CMK (cell line): ENCODE data around the gene DAD1.
"Not testable (repeated sequence)": the region's sequence is repeated elsewhere in the genome, so short reads cannot be mapped to it uniquely, and the experiment has no call there.

Source experiments
- DNase-seq: peaks from one replicate; pipeline ENCODE4 v3.0.0-alpha.2; 2010; ENCODE audit warnings: low read depth

The DAD1 gene

GRCh38 chr14:22552001-22552826 lies 36.8 kb downstream of the DAD1 start:
- DNase-seq: no peak

- no peak for DNase-seq
Observed at GRCh38 chr14:22551605-22551997, 37.4 kb downstream of the DAD1 start.

GRCh38 chr14:22549981-22550673 lies 38.9 kb downstream of the DAD1 start:
- DNase-seq: no peak

- DNase-seq: no peak
Observed at GRCh38 chr14:22549324-22549962, 39.6 kb downstream of the DAD1 start.

GRCh38 chr14:22547948-22548750 lies 40.9 kb downstream of the DAD1 start:
- DNase-seq: no peak

GRCh38 chr14:22547313-22547947 lies 41.6 kb downstream of the DAD1 start:
- no peak for DNase-seq

- DNase-seq: no peak
Observed at GRCh38 chr14:22546722-22547071, 42.3 kb downstream of the DAD1 start.

GRCh38 chr14:22545842-22546721 lies 42.9 kb downstream of the DAD1 start:
- DNase-seq: no peak

GRCh38 chr14:22544881-22545420 lies 44.1 kb downstream of the DAD1 start:
- DNase-seq: no peak

- DNase-seq: no peak
Observed at GRCh38 chr14:22544406-22544805, 44.6 kb downstream of the DAD1 start.

GRCh38 chr14:22543570-22544357 lies 45.3 kb downstream of the DAD1 start:
- DNase-seq: not testable (repeated sequence)

- DNase-seq: no peak
Observed at GRCh38 chr14:22542360-22542759, 46.7 kb downstream of the DAD1 start.

- no peak for DNase-seq
Observed at GRCh38 chr14:22541721-22542120, 47.3 kb downstream of the DAD1 start.

- DNase-seq: no peak
Observed at GRCh38 chr14:22540811-22541360, 48.1 kb downstream of the DAD1 start.

- DNase-seq: no peak
Observed at GRCh38 chr14:22540293-22540692, 48.7 kb downstream of the DAD1 start.

- DNase-seq: no peak
Observed at GRCh38 chr14:22539831-22540230, 49.2 kb downstream of the DAD1 start.

GRCh38 chr14:22538671-22539228 lies 50.3 kb downstream of the DAD1 start:
- DNase-seq: no peak

GRCh38 chr14:22537436-22538310 lies 51.4 kb downstream of the DAD1 start:
- DNase-seq: no peak
